Measurements from ENCODE around the gene NME1.

The NME1 gene

GRCh38 chr17:51150932-51151331 is 2.4 kb upstream of the NME1 start:
- DNase-seq (ENCODE audit: low read depth), result no peak
- no peak overlapping the region for H3K4me3 ChIP-seq (ENCODE audit: low read length)
- no peak for TF ChIP-seq CTCF (conservative IDR thresholded peaks at IDR 0.05; ENCODE audit: low read depth, low read length)

GRCh38 chr17:51152766-51153209 is 571 bp upstream of the NME1 start:
- no peak for TF ChIP-seq CTCF (conservative IDR thresholded peaks at IDR 0.05; ENCODE audit: low read depth, low read length)
- peak overlapping the region; percentile 50 for H3K4me3 ChIP-seq (ENCODE audit: low read length)
- DNase-seq (ENCODE audit: low read depth), result no peak

- no peak for DNase-seq (ENCODE audit: low read depth)
- H3K4me3 ChIP-seq (ENCODE audit: low read length), result peak overlapping the region; percentile 95
- TF ChIP-seq CTCF (conservative IDR thresholded peaks at IDR 0.05; ENCODE audit: low read depth, low read length), result no peak
Observed at GRCh38 chr17:51154176-51154575, 817 bp downstream of the NME1 start.

- no peak for TF ChIP-seq CTCF (conservative IDR thresholded peaks at IDR 0.05; ENCODE audit: low read depth, low read length)
- DNase-seq (ENCODE audit: low read depth), result peak; percentile 47
- H3K4me3 ChIP-seq (ENCODE audit: low read length), result peak overlapping the region; percentile 1
Observed at GRCh38 chr17:51155416-51155815, 2.1 kb downstream of the NME1 start.

- DNase-seq (ENCODE audit: low read depth), result no peak
- H3K4me3 ChIP-seq (ENCODE audit: low read length), result no peak overlapping the region
- TF ChIP-seq CTCF (conservative IDR thresholded peaks at IDR 0.05; ENCODE audit: low read depth, low read length), result no peak
Observed at GRCh38 chr17:51159604-51160003, 6.2 kb downstream of the NME1 start.

- TF ChIP-seq CTCF (conservative IDR thresholded peaks at IDR 0.05; ENCODE audit: low read depth, low read length), result no peak
Observed at GRCh38 chr17:51161541-51161940, 8.2 kb downstream of the NME1 start.

GRCh38 chr17:51164911-51165679 is 11.7 kb downstream of the NME1 start:
- TF ChIP-seq CTCF (conservative IDR thresholded peaks at IDR 0.05; ENCODE audit: low read depth, low read length), result no peak
- DNase-seq (ENCODE audit: low read depth), result no peak
- peak overlapping the region; percentile 76 for H3K4me3 ChIP-seq (ENCODE audit: low read length)

More at GRCh38 chr17:51161541-51161940, 8.2 kb downstream of the NME1 start:
- DNase-seq (ENCODE audit: low read depth), result no peak
- no peak overlapping the region for H3K4me3 ChIP-seq (ENCODE audit: low read length)
